ENCODE measurements around the gene SFTPD.

The SFTPD gene

GRCh38 chr10:79981450-79982361 is 32.8 kb upstream of the SFTPD start:
- peak overlapping the region; percentile 67 for H3K9ac ChIP-seq (ENCODE audit: low read length)
- H3K4me3 ChIP-seq (ENCODE audit: low read depth, low read length): peak overlapping the region; percentile 90
- no peaks in the 10 kb centered on the region for H3K36me3 ChIP-seq (ENCODE audit: control insufficient read depth, insufficient read depth, low read length)
- no peaks in the 10 kb centered on the region for H3K9me3 ChIP-seq (ENCODE audit: control insufficient read depth, insufficient read depth, low read depth, low read length)
- peaks cover 42% of the 10 kb centered on the region for H3K27me3 ChIP-seq (ENCODE audit: control insufficient read depth, insufficient read depth, low read length)
- H3K4me1 ChIP-seq (ENCODE audit: control insufficient read depth, insufficient read depth, low read length): peaks cover 11% of the 10 kb centered on the region
- H3K27ac ChIP-seq (ENCODE audit: low read depth, low read length): no peak overlapping the region

GRCh38 chr10:79980711-79981110 is 31.8 kb upstream of the SFTPD start:
- H3K4me3 ChIP-seq (ENCODE audit: low read depth, low read length): no peak overlapping the region
- peaks cover 11% of the 10 kb centered on the region for H3K4me1 ChIP-seq (ENCODE audit: control insufficient read depth, insufficient read depth, low read length)
- no peak overlapping the region for H3K27ac ChIP-seq (ENCODE audit: low read depth, low read length)
- H3K9ac ChIP-seq (ENCODE audit: low read length): no peak overlapping the region
- H3K27me3 ChIP-seq (ENCODE audit: control insufficient read depth, insufficient read depth, low read length): peaks cover 38% of the 10 kb centered on the region
- H3K36me3 ChIP-seq (ENCODE audit: control insufficient read depth, insufficient read depth, low read length): no peaks in the 10 kb centered on the region
- peaks cover 10% of the 10 kb centered on the region for H3K9me3 ChIP-seq (ENCODE audit: control insufficient read depth, insufficient read depth, low read depth, low read length)

GRCh38 chr10:79979976-79980687 is 31.2 kb upstream of the SFTPD start:
- Histone ChIP-seq H3K36me3 (ENCODE audit: control insufficient read depth, insufficient read depth, low read length) (no peaks in the 10 kb centered on the region), H3K4me3 (ENCODE audit: low read depth, low read length) (no peak overlapping the region), H3K27ac (ENCODE audit: low read depth, low read length) (no peak overlapping the region)

GRCh38 chr10:79979310-79979975 is 30.5 kb upstream of the SFTPD start:
- Histone ChIP-seq H3K36me3 (ENCODE audit: control insufficient read depth, insufficient read depth, low read length) (no peaks in the 10 kb centered on the region), H3K9me3 (ENCODE audit: control insufficient read depth, insufficient read depth, low read depth, low read length) (peaks cover 15% of the 10 kb centered on the region), H3K27ac (ENCODE audit: low read depth, low read length) (no peak overlapping the region), H3K9ac (ENCODE audit: low read length) (no peak overlapping the region), H3K4me1 (ENCODE audit: control insufficient read depth, insufficient read depth, low read length) (peaks cover 11% of the 10 kb centered on the region), H3K4me3 (ENCODE audit: low read depth, low read length) (no peak overlapping the region), H3K27me3 (ENCODE audit: control insufficient read depth, insufficient read depth, low read length) (peaks cover 36% of the 10 kb centered on the region)

More at GRCh38 chr10:79979976-79980687, 31.2 kb upstream of the SFTPD start:
- Histone ChIP-seq H3K4me1 (ENCODE audit: control insufficient read depth, insufficient read depth, low read length) (peaks cover 11% of the 10 kb centered on the region), H3K27me3 (ENCODE audit: control insufficient read depth, insufficient read depth, low read length) (peaks cover 36% of the 10 kb centered on the region), H3K9me3 (ENCODE audit: control insufficient read depth, insufficient read depth, low read depth, low read length) (peaks cover 15% of the 10 kb centered on the region), H3K9ac (ENCODE audit: low read length) (no peak overlapping the region)

- no peak overlapping the region for H3K4me3 ChIP-seq (ENCODE audit: low read depth, low read length)
Measured at GRCh38 chr10:79976999-79977398, 28.1 kb upstream of the SFTPD start.

GRCh38 chr10:79970062-79970461 is 21.2 kb upstream of the SFTPD start:
- H3K36me3 ChIP-seq (ENCODE audit: control insufficient read depth, insufficient read depth, low read length): no peaks in the 10 kb centered on the region
- H3K9ac ChIP-seq (ENCODE audit: low read length): no peak overlapping the region
- no peaks in the 10 kb centered on the region for H3K4me1 ChIP-seq (ENCODE audit: control insufficient read depth, insufficient read depth, low read length)
- H3K27me3 ChIP-seq (ENCODE audit: control insufficient read depth, insufficient read depth, low read length): no peaks in the 10 kb centered on the region
- no peak overlapping the region for H3K27ac ChIP-seq (ENCODE audit: low read depth, low read length)
- H3K9me3 ChIP-seq (ENCODE audit: control insufficient read depth, insufficient read depth, low read depth, low read length): peaks cover 8% of the 10 kb centered on the region; the same call in 1 of the 2 replicates
- H3K4me3 ChIP-seq (ENCODE audit: low read depth, low read length): no peak overlapping the region

More at GRCh38 chr10:79976999-79977398, 28.1 kb upstream of the SFTPD start:
- peaks cover 17% of the 10 kb centered on the region for H3K27me3 ChIP-seq (ENCODE audit: control insufficient read depth, insufficient read depth, low read length)
- H3K9ac ChIP-seq (ENCODE audit: low read length): no peak overlapping the region
- peaks cover 15% of the 10 kb centered on the region for H3K9me3 ChIP-seq (ENCODE audit: control insufficient read depth, insufficient read depth, low read depth, low read length)
- H3K4me1 ChIP-seq (ENCODE audit: control insufficient read depth, insufficient read depth, low read length): peaks cover 7% of the 10 kb centered on the region
- H3K36me3 ChIP-seq (ENCODE audit: control insufficient read depth, insufficient read depth, low read length): no peaks in the 10 kb centered on the region
- no peak overlapping the region for H3K27ac ChIP-seq (ENCODE audit: low read depth, low read length)

GRCh38 chr10:79947787-79948424 is 999 bp downstream of the SFTPD start:
- Histone ChIP-seq H3K9ac (ENCODE audit: low read length) (no peak overlapping the region), H3K27me3 (ENCODE audit: control insufficient read depth, insufficient read depth, low read length) (peaks cover 10% of the 10 kb centered on the region; the same call in 1 of the 2 replicates), H3K36me3 (ENCODE audit: control insufficient read depth, insufficient read depth, low read length) (no peaks in the 10 kb centered on the region), H3K27ac (ENCODE audit: low read depth, low read length) (no peak overlapping the region), H3K4me1 (ENCODE audit: control insufficient read depth, insufficient read depth, low read length) (peaks cover 6% of the 10 kb centered on the region; the same call in 1 of the 2 replicates), H3K4me3 (ENCODE audit: low read depth, low read length) (no peak overlapping the region), H3K9me3 (ENCODE audit: control insufficient read depth, insufficient read depth, low read depth, low read length) (peaks cover 12% of the 10 kb centered on the region)

- Histone ChIP-seq H3K27me3 (ENCODE audit: control insufficient read depth, insufficient read depth, low read length) (peaks cover 10% of the 10 kb centered on the region; the same call in 1 of the 2 replicates), H3K9me3 (ENCODE audit: control insufficient read depth, insufficient read depth, low read depth, low read length) (peaks cover 4% of the 10 kb centered on the region), H3K27ac (ENCODE audit: low read depth, low read length) (no peak overlapping the region), H3K4me1 (ENCODE audit: control insufficient read depth, insufficient read depth, low read length) (peaks cover 6% of the 10 kb centered on the region; the same call in 1 of the 2 replicates), H3K4me3 (ENCODE audit: low read depth, low read length) (no peak overlapping the region), H3K9ac (ENCODE audit: low read length) (no peak overlapping the region), H3K36me3 (ENCODE audit: control insufficient read depth, insufficient read depth, low read length) (no peaks in the 10 kb centered on the region)
Measured at GRCh38 chr10:79947083-79947415, 1.9 kb downstream of the SFTPD start.

- Histone ChIP-seq H3K36me3 (ENCODE audit: control insufficient read depth, insufficient read depth, low read length) (no peaks in the 10 kb centered on the region), H3K27ac (ENCODE audit: low read depth, low read length) (no peak overlapping the region), H3K27me3 (ENCODE audit: control insufficient read depth, insufficient read depth, low read length) (peaks cover 10% of the 10 kb centered on the region; the same call in 1 of the 2 replicates), H3K9ac (ENCODE audit: low read length) (no peak overlapping the region), H3K9me3 (ENCODE audit: control insufficient read depth, insufficient read depth, low read depth, low read length) (no peaks in the 10 kb centered on the region; the same call in 1 of the 2 replicates), H3K4me1 (ENCODE audit: control insufficient read depth, insufficient read depth, low read length) (peaks cover 6% of the 10 kb centered on the region; the same call in 1 of the 2 replicates), H3K4me3 (ENCODE audit: low read depth, low read length) (no peak overlapping the region)
Measured at GRCh38 chr10:79946271-79947082, 2.4 kb downstream of the SFTPD start.
